DMS 273 treated with DMSO at 0.1 percent for 48 hours (cell line): Measurements from ENCODE around the gene PLXDC2.

Source experiments
- DNase-seq: peaks from one replicate; lab custom pipeline; 2025; lab: John Stamatoyannopoulos, UW

The PLXDC2 gene

DNA sequence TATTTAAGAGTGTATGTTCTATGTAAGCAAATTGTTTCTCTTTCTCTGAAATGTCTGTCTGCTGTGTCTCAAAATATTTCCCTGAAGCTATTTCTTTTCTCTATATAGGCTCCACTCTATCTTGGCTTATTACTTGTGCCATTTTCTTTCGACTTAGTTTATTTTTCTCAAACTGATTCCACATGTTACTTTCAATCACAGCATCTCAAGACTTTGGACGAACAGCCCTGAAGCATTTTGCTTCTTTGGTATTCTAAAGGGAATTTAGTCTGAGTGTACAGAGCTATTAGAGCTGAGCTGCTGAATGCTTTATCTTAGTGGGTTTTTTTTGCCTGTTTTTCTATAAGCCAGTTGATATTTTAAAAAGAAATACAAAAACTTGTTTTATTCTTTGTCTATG lies 95.7 kb downstream of the PLXDC2 start:
- no peak for DNase-seq

DNA sequence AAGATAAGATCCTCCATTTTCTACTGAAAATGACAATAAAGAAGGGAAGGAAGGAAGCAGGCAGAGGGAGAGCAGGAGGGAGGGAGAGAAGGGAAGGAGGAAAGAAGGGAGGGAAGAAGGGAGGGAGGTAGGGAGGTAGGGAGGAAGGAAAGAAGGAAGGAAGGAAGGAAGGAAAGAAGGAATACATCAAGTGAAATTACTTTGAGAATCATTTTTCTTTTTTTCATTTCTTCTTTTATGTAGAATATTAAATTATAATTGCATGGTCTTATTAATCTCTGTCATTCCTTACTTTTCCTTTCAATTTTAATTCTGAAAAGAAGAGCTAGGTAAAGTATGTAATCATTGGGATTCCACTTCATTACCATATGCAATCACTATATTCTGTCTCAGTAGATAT lies 97.8 kb downstream of the PLXDC2 start:
- no peak for DNase-seq

DNA sequence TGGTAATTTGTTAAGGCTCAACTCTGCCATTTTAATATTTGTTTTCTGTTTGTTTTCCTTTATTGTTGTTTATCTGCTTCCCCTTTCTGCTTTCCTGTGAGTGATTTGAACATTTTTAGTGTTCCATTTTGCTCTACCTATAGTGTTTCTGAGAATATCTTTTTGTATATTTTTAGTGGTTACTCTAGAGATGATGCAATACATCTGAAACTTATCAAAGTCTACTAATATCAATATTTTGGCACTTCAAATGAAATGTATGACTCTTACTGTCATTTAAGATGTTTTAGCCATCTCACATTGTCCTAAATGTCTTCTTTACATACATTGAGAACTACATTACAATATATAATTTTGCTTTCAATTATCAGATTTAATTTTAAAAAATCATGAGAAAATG lies 98.9 kb downstream of the PLXDC2 start:
- no peak for DNase-seq

DNA sequence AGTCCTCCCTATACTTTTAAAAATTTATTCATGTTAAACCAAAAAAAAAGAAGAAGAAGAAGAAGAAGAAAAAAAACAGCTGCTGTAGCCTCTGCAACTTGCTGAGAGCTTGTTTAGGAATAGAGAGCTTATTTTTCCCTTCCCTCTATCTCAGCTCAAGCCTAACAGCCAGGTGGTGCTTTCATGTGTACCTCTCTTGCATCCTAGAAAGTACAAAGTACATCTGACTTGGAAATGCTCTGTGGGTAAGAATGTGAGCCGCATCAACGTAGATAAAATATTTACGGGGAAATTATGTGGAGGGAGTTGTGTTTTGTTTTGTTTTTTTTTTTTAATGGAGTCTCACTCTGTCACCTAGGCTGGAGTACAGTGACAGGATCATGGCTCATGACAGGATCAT lies 99.6 kb downstream of the PLXDC2 start:
- DNase-seq = no peak

DNA sequence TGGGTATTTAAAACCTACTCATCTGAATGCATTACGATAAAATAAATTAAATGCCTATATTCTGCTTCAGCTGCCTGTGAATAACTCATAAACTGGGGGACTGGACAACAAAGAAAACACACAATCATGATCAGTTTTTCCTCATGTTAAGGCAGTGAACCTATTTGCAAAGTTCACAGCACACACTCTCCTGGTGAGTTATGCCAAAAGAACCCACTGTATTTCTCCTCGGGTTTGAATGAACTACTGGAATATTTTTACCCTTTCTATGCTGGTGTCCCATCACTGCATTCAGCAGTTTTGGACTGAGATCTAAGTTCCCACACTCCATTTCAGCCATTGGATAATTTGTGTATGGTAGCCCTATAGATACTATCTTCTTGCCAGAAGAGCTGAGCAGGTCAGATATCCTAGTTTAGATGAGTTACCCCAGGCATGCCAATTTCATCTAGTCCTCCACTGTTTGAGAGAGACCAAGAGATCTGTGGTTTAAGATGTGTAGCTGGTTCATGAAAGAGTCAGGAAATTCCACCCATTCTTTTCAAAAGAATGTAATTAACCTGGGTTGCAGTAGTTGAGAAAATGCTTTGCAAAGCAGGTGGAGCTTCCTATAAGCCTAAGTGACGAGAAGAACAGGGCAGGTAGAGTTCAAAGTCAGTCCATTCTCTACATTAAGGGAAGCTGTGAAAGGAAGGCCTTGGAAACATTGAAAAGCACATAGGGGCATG lies 101.7 kb downstream of the PLXDC2 start:
- DNase-seq = no peak

DNA sequence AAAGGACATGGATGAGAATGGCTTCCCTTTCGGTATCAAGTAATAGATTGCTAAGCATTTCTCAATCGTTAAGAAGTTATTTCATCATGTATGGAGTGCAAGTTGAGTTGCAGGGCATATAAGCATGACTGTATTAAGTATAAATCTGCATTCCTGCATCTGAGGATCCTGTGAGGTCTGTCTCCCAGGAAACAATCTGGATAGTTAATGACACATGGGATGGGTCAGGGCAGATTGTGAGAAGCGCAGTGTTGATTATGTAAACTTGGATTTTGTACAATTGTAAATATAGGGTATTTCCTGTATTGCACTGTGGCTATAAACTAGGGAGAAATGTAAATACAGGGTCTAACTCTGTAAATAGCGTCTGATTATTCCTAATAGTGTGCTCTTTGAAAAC lies 102.6 kb downstream of the PLXDC2 start:
- DNase-seq = no peak

DNA sequence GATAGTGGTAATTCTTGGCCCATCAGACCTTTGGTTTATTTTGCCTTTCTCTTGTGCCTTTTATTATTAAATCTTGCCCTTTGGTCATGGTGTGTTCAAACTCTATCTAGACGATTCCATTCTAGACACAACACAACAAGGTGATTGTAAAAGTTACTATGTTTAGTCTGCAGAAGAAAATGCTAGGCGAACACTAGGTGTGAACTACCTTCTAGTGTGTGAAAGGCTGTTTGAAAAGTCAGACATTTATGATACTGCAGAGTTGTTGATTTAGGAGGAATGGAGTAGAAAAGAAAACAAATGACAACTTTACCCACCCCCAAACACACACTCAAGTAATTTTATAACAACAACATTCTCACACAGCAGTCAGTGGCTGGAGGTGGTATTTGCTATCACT lies 103.4 kb downstream of the PLXDC2 start:
- no peak for DNase-seq

DNA sequence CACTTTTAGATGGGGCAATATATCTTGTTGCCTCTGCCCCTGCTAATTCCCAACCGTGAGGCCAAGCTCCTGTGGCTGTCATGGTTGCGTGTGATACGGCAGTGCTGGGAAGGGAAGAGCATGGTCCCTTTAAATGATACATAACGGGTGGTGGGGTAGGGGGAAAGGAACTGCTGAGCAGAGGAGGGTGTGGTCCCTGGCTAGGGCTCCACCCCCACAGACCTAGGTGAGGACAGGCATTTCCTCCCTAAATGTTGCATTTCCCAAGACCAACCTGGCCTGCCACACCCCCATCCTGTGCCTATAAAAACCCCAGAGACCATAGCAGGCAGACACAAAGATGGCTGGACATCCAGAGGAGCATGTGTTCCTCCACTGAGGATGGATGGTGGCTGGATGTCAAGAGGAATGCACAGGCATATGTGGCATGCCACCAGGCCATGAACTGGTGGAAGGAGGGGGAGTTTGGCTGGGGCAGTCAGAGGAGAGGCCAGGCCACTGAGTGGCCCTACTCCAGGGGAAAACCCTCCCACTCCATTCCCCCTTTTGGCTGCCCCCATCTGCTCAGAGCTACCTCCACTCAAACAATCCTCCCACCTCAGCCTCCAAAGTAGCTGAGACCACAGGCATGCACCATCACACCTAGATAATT lies 104.0 kb downstream of the PLXDC2 start:
- no peak for DNase-seq

DNA sequence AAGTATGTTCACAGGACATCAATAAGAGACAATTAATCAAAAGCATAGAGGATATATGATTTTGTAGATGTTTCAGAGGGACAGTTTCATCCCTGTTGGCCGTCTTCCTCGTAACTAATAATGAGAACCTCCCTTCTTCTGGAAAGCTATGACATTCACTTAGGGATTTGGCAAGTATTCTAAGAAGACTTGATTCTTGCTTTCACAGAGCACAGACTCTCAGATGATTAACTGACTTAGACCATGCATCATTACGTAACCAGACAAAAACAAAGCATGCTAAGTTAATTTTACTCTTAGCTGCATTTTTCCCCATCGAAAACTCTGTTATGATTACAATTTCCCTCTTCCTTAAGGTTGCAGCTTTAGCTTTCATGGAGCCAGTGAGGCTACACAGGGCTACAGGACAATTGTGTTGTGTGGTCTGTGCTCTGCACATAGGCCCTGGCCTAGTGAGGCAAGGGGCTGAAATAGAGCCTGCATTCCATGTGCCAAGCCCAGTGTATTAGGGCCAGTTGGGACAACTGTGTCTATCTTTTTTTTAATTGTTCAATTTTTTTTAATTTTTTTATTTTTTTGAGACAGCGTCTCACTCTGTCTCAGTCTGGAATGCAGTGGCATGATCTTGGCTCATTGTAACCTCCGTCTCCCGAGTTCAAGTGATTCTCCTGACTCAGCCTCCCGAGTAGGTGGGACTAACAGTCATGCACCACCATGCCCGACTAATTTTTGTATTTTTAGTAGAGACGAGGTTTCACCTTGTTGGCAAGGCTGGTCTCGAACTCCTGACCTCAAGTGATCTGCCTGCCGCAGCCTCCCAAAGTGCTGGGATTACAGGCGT lies 105.3 kb downstream of the PLXDC2 start:
- DNase-seq = no peak

DNA sequence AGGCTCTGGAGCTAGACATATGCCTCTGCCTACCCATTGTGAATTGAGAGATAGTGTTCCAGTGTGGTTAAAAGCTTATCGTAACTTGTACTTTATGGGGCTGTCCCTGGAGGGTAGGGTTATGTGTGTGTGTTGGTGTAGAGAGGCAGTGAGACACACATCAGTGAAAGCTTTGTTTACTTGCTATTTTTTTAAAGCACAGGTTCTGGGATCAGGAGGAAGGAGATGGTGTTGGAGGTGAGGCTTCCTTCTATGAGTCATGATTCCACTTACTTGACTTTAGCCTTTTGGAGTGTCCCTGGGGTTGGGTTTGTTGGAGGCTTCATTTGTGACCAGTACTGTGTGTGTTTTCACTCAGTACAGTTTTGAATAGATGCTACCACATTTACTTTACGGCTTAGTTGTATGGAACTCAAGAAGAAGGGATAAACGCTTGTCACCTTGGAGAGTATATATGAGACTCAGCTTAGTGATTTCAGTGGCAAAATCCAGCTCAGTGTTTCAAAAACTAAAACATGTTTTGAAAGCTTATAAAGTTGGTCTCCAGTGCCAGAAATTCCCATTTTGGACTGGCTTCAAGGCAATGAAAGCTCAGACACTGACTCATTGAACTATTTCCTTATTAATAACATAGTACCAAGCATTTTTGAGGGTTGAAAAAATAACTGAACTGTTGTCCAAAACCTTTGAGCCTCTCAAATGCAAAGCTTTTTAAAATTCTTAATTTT lies 106.2 kb downstream of the PLXDC2 start:
- no peak for DNase-seq

DNA sequence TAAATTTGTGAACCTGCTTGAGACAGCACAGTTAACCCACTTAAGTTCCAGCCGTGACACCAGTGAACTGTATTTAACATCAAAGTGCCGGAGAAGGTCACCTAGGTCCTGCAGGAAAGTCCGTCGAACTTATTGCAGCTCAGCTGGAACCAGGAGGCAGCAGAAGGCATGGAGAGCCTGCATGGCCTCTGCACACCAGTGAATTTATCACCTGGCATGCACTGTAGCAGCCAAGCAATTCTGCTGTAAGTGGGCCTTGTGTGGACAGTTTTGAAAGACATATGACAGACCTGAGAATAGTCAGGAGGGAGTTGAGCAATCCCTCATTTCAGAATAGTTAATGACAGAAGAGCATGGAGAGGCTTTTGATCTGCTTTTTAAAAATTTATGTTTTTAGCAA lies 108.8 kb downstream of the PLXDC2 start:
- no peak for DNase-seq

DNA sequence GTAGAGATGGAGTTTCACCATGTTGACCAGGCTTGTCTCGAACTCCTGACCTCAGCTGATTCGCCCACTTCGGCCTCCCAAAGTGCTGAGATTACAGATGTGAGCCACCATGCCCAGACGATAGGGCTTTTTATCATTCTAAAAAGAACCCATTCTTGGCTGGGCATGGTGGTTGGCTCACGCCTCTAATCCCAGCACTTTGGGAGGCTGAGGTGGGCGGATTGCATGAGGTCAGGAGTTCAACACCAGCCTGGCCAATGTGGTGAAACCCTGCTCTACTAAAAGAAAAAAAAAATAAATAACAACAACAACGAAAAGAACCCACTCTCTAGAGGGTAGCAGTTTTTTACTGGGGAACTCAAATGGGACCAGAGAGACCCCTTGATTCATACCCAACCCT lies 112.7 kb downstream of the PLXDC2 start:
- no peak for DNase-seq

DNA sequence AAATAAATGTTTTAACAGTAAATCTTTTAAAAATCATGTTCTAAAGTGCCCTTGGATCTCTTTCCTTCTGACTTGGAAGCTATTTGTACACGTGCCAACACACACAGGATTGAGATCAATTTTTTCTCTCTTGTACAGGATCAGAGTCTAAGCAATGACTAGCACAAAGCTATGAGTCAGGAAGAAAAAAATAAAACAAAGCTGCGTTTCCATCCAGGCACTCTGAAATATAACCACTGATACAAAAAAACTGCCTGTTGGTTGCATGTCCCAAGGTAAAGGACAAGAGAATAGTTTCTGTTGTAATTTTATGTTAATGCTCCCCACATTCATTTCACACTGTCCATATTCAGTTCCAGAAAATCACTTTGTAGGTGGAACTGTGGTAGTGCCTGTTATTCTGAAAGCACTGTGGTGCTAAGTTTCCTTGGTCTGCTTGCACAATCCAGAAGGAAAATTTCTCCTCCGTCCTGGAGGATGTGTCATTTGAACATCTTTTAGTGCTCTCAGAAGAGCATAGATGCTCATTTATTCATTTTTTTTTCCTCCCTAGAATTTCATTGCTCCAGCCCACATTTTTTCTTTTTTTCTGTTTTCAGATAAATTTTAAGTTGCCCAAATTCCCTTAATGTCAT lies 113.4 kb downstream of the PLXDC2 start:
- no peak for DNase-seq

DNA sequence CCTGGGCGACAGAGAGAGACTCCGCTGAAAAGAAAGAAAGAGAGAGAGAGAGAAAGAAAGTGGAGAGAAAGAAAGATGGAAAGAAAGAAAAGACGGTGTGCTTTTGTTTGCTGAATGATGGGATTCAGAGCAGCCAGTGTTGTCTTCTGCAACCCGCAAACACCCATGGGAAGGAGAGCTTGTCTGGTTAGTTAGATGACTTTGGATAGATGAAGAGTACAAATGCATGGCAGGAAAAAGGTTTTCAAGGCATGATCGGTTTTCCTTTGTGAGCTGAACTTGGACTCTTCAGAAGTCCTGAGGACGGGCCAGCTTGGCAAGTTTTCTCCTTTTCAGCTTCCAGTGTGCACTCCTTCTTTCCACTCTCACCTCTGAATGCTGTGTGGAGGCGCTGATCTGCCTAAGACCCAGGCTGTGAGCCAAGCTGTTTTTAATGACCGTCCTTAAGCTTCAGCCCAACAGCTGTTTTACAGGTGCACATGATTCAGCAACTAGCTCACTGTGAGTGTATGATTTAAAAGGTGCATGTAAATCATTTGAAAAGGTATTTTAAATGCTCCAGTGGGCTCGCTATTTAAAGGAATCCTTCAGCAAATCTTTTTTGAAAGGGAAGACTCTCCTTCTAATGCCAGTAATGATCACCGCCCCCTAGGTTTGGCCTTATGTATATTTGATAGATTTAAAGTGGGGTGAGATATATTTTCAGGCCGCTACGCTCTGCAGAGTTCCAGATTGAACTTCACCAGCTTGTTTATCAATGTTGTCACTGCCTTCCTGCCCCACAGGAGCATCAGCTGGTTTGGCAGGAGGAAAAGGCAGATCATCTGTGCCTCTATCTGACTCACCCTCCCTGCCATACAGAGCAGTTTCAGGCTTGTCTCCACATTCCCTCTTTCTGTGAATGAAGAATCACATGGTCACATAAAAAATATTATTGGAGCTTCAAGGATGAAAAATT lies 115.0 kb downstream of the PLXDC2 start:
- DNase-seq = no peak

DNA sequence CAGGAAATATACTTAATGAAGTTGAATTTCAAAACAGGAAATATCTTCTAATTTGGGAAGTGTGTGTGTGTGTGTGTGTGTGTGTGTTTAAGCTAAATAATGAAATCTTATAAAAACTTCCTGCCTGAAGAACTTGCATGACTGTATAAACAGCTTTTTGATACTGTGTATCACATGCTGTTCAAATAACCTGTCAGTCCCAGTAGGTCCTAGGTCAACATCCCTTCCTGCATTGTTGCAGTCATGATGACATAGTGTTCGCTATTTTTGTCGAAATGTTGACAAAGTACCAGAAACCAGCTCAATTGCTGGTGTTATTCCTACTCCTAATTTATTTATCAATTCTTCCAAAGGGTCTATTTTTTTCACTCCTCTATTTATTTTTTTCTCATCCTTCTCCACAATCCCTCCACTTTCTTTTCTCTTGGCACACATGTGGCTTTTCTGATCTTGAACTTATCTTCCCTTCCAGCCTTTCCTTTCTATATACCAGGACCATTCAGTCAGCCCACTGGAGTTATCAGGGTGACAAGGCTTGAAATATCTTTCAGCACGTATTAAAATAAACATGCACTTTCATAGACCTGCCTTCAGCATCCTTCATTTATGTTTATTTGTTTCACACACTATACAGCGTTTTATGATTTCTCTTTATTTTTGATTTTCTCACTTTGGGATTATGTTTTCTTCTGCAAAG lies 115.8 kb downstream of the PLXDC2 start:
- no peak for DNase-seq

DNA sequence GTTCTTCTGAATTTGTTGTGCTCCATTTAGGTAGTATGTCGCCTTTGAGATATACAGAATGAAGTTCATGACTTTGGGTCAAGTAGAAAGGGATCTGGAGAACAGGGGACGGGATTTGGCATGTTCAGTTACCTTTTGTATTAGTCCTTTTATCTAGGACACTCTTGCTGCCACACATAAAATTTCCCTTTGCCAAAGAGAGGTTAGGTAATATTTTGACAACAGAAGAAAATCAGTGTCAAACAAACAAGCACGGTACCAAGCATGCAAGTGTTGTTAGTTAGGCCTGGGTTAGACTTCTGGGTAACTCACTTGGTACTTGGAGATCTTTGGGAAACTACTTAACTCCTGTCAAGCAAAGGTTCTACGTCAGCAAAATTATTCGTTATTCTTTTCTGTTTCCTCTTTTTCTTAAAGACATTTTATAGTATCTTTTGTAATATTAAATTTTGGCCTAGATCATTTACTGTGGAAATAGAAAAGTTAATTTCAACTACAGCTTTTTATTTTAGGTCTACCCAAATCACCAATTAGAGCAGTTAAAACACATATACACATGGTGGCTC lies 116.7 kb downstream of the PLXDC2 start:
- no peak for DNase-seq

DNA sequence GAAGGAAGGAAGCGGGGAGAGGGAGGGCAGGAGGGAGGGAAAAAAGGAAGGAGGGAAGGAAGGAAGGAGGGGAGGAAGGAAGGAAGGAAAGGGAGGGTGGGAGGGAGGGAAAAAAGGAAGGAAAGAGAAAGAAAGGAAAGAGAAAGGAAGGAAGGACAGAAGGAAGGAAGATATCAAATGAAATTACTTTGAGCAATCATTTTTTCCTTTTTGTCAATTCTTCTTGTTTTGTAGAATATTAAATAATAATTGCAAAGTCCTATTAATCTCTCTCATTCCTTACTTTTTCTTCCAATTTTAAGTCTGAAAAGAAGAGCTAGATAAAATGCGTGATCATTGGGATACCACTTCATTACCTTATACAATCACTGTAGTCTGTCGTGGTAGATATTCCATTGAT lies 117.5 kb downstream of the PLXDC2 start:
- no peak for DNase-seq

DNA sequence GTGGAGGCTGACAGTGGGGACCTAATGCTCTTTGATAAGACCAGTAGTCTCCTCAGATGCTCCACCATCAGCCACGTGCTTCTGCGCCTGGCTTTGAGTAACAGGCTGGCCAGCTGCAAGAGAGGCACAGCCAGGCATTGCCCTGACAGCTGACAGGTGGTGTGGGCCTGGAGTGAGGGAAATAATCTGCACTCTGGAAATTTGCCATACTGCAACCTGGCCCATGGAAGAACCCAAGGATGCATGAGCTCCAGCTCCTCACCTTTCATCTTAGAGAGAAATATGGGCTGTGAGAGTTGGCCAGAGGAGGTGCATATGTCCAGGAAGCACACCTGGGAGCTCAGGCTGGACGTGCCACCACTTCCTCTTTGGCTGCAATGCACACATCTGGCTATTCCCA lies 118.9 kb downstream of the PLXDC2 start:
- DNase-seq = no peak

DNA sequence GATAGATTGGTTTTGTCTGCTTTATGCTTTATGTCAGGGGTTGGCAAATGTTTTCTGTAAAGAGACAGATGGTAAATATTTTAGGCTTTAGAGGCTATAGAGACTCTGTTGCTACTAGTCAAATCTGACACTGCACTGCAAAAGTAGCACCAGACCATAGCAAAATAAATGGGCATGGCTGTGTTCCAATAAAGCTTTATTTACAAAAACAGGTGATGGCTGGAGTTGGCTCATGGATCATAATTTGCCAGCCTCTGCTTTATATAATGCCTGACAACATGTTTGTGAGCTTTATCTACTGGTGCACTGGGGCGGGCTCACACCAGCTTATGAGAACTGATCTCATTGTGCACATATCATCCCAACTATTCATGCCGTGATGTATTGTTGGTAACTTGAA lies 120.1 kb downstream of the PLXDC2 start:
- DNase-seq = no peak

DNA sequence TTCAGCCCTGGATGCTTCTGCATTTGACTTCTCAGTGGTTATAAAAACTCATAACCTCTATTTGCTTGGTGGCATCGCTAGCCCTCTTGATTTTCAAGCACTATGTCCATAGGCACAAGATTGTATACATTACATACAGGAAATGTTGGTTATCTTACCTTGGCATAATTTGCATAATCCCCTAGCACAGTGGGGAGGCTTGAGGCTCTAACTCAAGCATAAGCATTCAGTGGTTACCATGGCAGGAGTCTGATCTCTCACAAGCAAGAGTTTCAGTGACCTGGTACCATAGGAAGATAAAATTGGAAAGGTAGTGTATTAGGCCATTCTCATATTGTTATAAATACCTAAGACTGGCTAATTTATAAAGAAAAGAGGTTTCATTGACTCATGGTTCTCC lies 121.8 kb downstream of the PLXDC2 start:
- no peak for DNase-seq
